Stomach (tissue), 4 donors: ENCODE data around the gene ZFP36.
"Not testable (repeated sequence)": the region's sequence is repeated elsewhere in the genome, so short reads cannot be mapped to it uniquely, and the experiment has no call there.

ENCODE experiments used
- EP300 ChIP-seq: sonication (generic); formaldehyde crosslinking; IDR thresholded peaks from one replicate; pipeline ENCODE4 v1.6.1; 2017; ENCODE audit warnings: antibody characterized with exemption
- POLR2A ChIP-seq, 4 donors: fragments of 450-650 bp; IDR thresholded peaks; one replicate each; pipeline ENCODE4 v1.6.1; 2016; ENCODE audit warnings: antibody characterized with exemption in 4 of 4, control low read depth in 2 of 4, mild to moderate bottlenecking in 1 of 4, moderate library complexity in 1 of 4
- TF ChIP-seq, protein P1 (sequence below), 7 experiments: fragments of 450-650 bp in 4 of 7; fragments of 200-600 bp in 3 of 7; sonication (generic) in 3 of 7; IDR thresholded peaks; one replicate each; pipeline ENCODE4 v1.5.1; 2016 to 2019; ENCODE audit warnings: antibody characterized with exemption in 7 of 7, control low read depth in 2 of 7, mild to moderate bottlenecking in 1 of 7

DNA sequence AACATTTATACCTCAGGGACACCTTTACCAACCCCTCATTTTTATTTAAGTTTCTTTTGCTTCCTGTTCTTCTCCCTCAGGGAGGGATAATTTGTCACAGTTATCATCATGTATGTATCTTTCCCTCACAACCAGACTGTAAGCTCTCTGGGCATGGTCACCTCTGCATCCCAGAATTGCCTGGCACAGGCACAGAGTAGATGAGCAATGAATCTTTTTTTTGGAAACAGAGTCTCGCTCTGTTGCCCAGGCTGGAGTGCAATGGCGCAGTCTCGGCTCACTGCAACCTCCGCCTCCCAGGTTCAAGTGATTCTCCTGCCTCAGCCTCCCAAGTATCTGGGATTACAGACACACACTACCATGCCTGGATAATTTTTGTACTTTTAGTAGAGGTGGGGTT, 27.3 kb upstream of the ZFP36 start:
- TF ChIP-seq, protein P1, sequence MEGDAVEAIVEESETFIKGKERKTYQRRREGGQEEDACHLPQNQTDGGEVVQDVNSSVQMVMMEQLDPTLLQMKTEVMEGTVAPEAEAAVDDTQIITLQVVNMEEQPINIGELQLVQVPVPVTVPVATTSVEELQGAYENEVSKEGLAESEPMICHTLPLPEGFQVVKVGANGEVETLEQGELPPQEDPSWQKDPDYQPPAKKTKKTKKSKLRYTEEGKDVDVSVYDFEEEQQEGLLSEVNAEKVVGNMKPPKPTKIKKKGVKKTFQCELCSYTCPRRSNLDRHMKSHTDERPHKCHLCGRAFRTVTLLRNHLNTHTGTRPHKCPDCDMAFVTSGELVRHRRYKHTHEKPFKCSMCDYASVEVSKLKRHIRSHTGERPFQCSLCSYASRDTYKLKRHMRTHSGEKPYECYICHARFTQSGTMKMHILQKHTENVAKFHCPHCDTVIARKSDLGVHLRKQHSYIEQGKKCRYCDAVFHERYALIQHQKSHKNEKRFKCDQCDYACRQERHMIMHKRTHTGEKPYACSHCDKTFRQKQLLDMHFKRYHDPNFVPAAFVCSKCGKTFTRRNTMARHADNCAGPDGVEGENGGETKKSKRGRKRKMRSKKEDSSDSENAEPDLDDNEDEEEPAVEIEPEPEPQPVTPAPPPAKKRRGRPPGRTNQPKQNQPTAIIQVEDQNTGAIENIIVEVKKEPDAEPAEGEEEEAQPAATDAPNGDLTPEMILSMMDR (IDR thresholded peaks at IDR 0.05), result not testable (repeated sequence)
- not testable (repeated sequence) for TF ChIP-seq EP300; POLR2A (IDR thresholded peaks at IDR 0.05)
